Keratinocyte (primary cell): ENCODE measurements around the gene CHMP6. TPM values are rescaled to one million over a fixed set of nuclear protein-coding genes. Genes with fewer than 3 reads are reported as not detected.

Experiments used
- DNase-seq: peaks from one replicate; pipeline ENCODE4 v3.0.0-alpha.2; 2011; ENCODE audit warnings: low read depth, missing footprints, low spot score
- FAIRE-seq: peaks from 2 replicates; lab custom pipeline; 2011; peaks lifted over from hg19 to GRCh38; lab: Jason Lieb, UNC
- H2AFZ ChIP-seq: 2 replicates; pipeline ENCODE4 v1.6.0; 2012; ENCODE audit warnings: low read length, control low read depth, inconsistent platforms; ENCODE audit not compliant: control insufficient read depth
- H3K27ac ChIP-seq: 2 replicates; pipeline ENCODE4 v1.5.1; 2011; ENCODE audit warnings: low read length; ENCODE audit not compliant: control insufficient read depth, insufficient read depth
- H3K27me3 ChIP-seq: 3 replicates; pipeline ENCODE4 v1.6.0; 2011; ENCODE audit warnings: low read length; ENCODE audit not compliant: control insufficient read depth, insufficient read depth; ENCODE audit errors: extremely low read depth
- H3K36me3 ChIP-seq, 2 experiments: 2 replicates in 1 of 2; 3 replicates in 1 of 2; pipeline ENCODE4 v1.5.1; 2011; ENCODE audit warnings: low read length in 2 of 2, mild to moderate bottlenecking in 1 of 2; ENCODE audit not compliant: control insufficient read depth in 2 of 2, insufficient read depth in 2 of 2; ENCODE audit errors: extremely low read depth in 1 of 2
- H3K4me1 ChIP-seq: 3 replicates; pipeline ENCODE4 v1.5.1; 2011; ENCODE audit warnings: low read length; ENCODE audit not compliant: control insufficient read depth, insufficient read depth; ENCODE audit errors: extremely low read depth
- H3K4me2 ChIP-seq: 3 replicates; pipeline ENCODE4 v1.6.0; 2011; ENCODE audit warnings: low read depth, low read length; ENCODE audit not compliant: control insufficient read depth, insufficient read depth; ENCODE audit errors: extremely low read depth
- H3K4me3 ChIP-seq, 3 experiments: fragments of 200-600 bp in 1 of 3; sonication (generic) in 1 of 3; 2 replicates in 2 of 3; 3 replicates in 1 of 3; pipeline ENCODE4 v1.5.1; 2011 to 2016; ENCODE audit warnings: low read length in 3 of 3, mild to moderate bottlenecking in 3 of 3, control low read depth in 2 of 3, inconsistent platforms in 1 of 3, low read depth in 1 of 3, mixed read lengths in 1 of 3, mixed run types in 1 of 3, moderate library complexity in 1 of 3; ENCODE audit not compliant: control insufficient read depth in 2 of 3, insufficient read depth in 2 of 3; ENCODE audit errors: extremely low read depth in 1 of 3
- H3K79me2 ChIP-seq: 2 replicates; pipeline ENCODE4 v1.6.0; 2012; ENCODE audit warnings: low read length; ENCODE audit not compliant: control insufficient read depth, insufficient read depth
- H3K9ac ChIP-seq: 3 replicates; pipeline ENCODE4 v1.6.0; 2011; ENCODE audit warnings: low read length; ENCODE audit not compliant: control insufficient read depth, insufficient read depth; ENCODE audit errors: extremely low read depth
- H3K9me1 ChIP-seq: 3 replicates; pipeline ENCODE4 v1.6.0; 2011; ENCODE audit warnings: low read length; ENCODE audit not compliant: control insufficient read depth, insufficient read depth; ENCODE audit errors: extremely low read depth
- H3K9me3 ChIP-seq: 2 replicates; pipeline ENCODE4 v1.5.1; 2012; ENCODE audit warnings: low read depth, low read length; ENCODE audit not compliant: control insufficient read depth
- H4K20me1 ChIP-seq: 3 replicates; pipeline ENCODE4 v1.6.0; 2011; ENCODE audit warnings: low read length; ENCODE audit not compliant: control insufficient read depth, insufficient read depth; ENCODE audit errors: extremely low read depth
- CTCF ChIP-seq, 3 experiments: IDR thresholded peaks in 1 of 3; conservative IDR thresholded peaks in 1 of 3; optimal IDR thresholded peaks in 1 of 3; 2 replicates in 2 of 3; 3 replicates in 1 of 3; pipeline versions ENCODE3 to v1.5.1; 2011; ENCODE audit warnings: low read length in 3 of 3, mild to moderate bottlenecking in 3 of 3, moderate library complexity in 2 of 3, control low read depth in 1 of 3, inconsistent platforms in 1 of 3; ENCODE audit not compliant: insufficient read depth in 2 of 3; ENCODE audit errors: extremely low read depth in 1 of 3
- EZH2 ChIP-seq: IDR thresholded peaks from one replicate; pipeline ENCODE4 v1.6.1; 2012; ENCODE audit warnings: inconsistent platforms, mild to moderate bottlenecking, low read length, moderate library complexity
- dilution Hi-C: fragments of 300-500 bp; cut with MboI; formaldehyde crosslinking; loops from one replicate; pipeline ENCODE4 v1.7.0; 2020; ENCODE audit warnings: low sequenced_read_pairs; ENCODE audit not compliant: extremely low pct_ligation_motif_present
- polyA plus RNA-seq, 5 experiments: library from polyadenylated mRNA; depleted of rRNA in 3 of 5; stranded (reverse) in 3 of 5; stranded (forward) in 1 of 5; unstranded in 1 of 5; fragments of >200 nt; gene quantifications; 1 replicate in 1 of 5; 2 replicates in 3 of 5; 3 replicates in 1 of 5; pipeline versions ENCODE4 v1.2.1 to v1.2.3, GENCODE V29; 2011 to 2012; ENCODE audit warnings: missing spikeins in 2 of 5, low read depth in 1 of 5, low replicate concordance in 1 of 5

CHMP6 gene
- polyA plus RNA-seq, 1 donor (not counting 4 experiments of a cell fraction or from before 2014, with no cell fraction given) = 20.9 TPM

GRCh38 chr17:80960797-80961452 lies 30.7 kb upstream of the CHMP6 start:
- dilution Hi-C loops = no loop called here
- Histone ChIP-seq H3K36me3 (peaks cover 0 to 2% of the 10 kb centered on the region in 2 experiments), H3K79me2 (no peaks in the 10 kb centered on the region), H3K4me1 (no peaks in the 10 kb centered on the region), H2AFZ (no peak overlapping the region), H3K27ac (no peak overlapping the region), H3K4me2 (no peak overlapping the region), H3K9me1 (no peaks in the 10 kb centered on the region), H3K9me3 (no peaks in the 10 kb centered on the region), H3K9ac (no peak overlapping the region), H3K4me3 (no peak overlapping the region), H3K27me3 (no peaks in the 10 kb centered on the region), H4K20me1 (no peaks in the 10 kb centered on the region)
- no peak for DNase-seq
- no peak for FAIRE-seq
- TF ChIP-seq EZH2 (no peak), CTCF (optimal IDR thresholded peaks at IDR 0.05 in 1 of 3, IDR thresholded peaks at IDR 0.05 in 1 of 3, conservative IDR thresholded peaks at IDR 0.05 in 1 of 3; ENCODE audit: extremely low read depth in 1 of 3, insufficient read depth in 2 of 3, low read length in 3 of 3) (no peak)

DNA sequence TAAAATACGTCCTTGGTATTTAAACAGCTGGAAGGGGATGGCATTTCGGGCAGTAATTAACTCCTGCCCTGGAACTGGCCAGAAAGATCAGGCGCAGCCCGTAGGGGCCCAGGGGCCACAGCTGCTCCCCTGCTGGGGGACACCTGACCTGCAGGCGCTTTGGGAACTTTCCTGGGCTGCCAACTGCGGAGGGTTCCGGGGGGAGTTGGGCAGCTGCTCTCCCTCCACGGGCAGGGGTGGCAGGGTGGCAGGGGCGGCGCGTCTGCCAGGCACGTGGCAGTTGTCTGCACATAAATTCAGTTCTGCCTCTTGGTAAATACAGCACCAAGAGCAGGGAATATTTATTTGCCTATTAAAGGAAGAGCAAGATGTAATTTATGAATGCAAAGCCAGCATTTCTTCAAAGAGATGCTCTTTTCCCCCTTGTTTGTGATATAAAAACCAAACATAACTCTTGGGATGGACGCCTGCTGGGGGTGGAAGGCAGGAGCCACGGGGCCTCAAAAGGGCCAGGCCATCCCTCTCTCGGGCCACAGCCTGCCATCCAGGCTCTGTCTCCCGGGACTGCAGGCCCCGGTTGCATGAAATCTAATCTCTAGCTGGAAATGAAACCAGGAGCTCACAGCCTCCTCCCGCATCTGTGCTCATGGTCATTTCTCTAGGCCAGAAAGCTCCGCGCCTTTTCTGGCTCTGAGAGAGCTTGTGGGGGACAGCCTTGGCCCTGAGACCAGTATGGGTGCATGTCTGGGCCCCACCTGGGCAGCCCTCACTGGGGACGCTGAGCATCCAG lies 29.9 kb upstream of the CHMP6 start:
- Histone ChIP-seq H3K4me1 (no peaks in the 10 kb centered on the region), H3K4me3 (no peak overlapping the region), H2AFZ (no peak overlapping the region), H3K9me3 (no peaks in the 10 kb centered on the region), H3K27ac (no peak overlapping the region), H3K36me3 (peaks cover 0 to 2% of the 10 kb centered on the region in 2 experiments), H3K79me2 (no peaks in the 10 kb centered on the region), H3K27me3 (no peaks in the 10 kb centered on the region), H3K9ac (no peak overlapping the region), H3K9me1 (no peaks in the 10 kb centered on the region), H3K4me2 (no peak overlapping the region), H4K20me1 (no peaks in the 10 kb centered on the region)
- no peak for DNase-seq
- TF ChIP-seq EZH2 (no peak), CTCF (optimal IDR thresholded peaks at IDR 0.05 in 1 of 3, IDR thresholded peaks at IDR 0.05 in 1 of 3, conservative IDR thresholded peaks at IDR 0.05 in 1 of 3; ENCODE audit: extremely low read depth in 1 of 3, insufficient read depth in 2 of 3, low read length in 3 of 3) (no peak)
- FAIRE-seq = no peak
- dilution Hi-C loops = no loop called here
